SU-DHL-6 (cell line): ENCODE results near the gene HSPA8.

Experiments used
- H2AFZ ChIP-seq: fragments of 200-600 bp; sonication (generic); 2 replicates; pipeline ENCODE4 v1.6.1; 2014; ENCODE audit warnings: low read depth, mild to moderate bottlenecking, moderate library complexity, mixed read lengths, antibody characterized with exemption, low read length; ENCODE audit not compliant: severe bottlenecking
- H3F3A ChIP-seq: fragments of 200-600 bp; shearing (Covaris generic); 2 replicates; pipeline ENCODE4 v1.6.0; 2016; ENCODE audit warnings: antibody characterized with exemption, mild to moderate bottlenecking; ENCODE audit not compliant: insufficient read depth
- H3K27ac ChIP-seq: fragments of 200-600 bp; sonication (generic); 2 replicates; pipeline ENCODE4 v1.5.1; 2016; ENCODE audit warnings: low read depth, mild to moderate bottlenecking, low read length, moderate library complexity, mixed read lengths
- H3K27me3 ChIP-seq: fragments of 200-600 bp; sonication (generic), shearing (Covaris generic); 2 replicates; pipeline ENCODE4 v1.6.0; 2014; ENCODE audit warnings: mild to moderate bottlenecking, low read length
- H3K36me3 ChIP-seq: fragments of 200-600 bp; sonication (generic); 2 replicates; pipeline ENCODE4 v1.6.1; 2014; ENCODE audit warnings: mild to moderate bottlenecking, low read length, mixed read lengths
- H3K4me2 ChIP-seq: fragments of 300-600, 200-600 bp; shearing (Covaris generic), sonication (generic); 2 replicates; pipeline ENCODE4 v1.6.0; 2014; ENCODE audit warnings: low read length, low read depth, mild to moderate bottlenecking; ENCODE audit not compliant: poor library complexity, severe bottlenecking
- H3K4me3 ChIP-seq: fragments of 200-600 bp; sonication (generic); 2 replicates; pipeline ENCODE4 v1.5.1; 2014; ENCODE audit warnings: antibody characterized with exemption, low read length, mild to moderate bottlenecking, mixed read lengths; ENCODE audit not compliant: insufficient read depth, poor library complexity, severe bottlenecking
- H3K79me2 ChIP-seq: fragments of 200-600 bp; sonication (generic); 2 replicates; pipeline ENCODE4 v1.6.1; 2014; ENCODE audit warnings: mild to moderate bottlenecking, low read length, moderate library complexity; ENCODE audit not compliant: insufficient read depth
- H3K9ac ChIP-seq: fragments of 200-600 bp; sonication (generic); 2 replicates; pipeline ENCODE4 v1.7.0; 2014; ENCODE audit warnings: mild to moderate bottlenecking, low read length
- H3K9me2 ChIP-seq: fragments of 200-600 bp; sonication (generic); replicated peaks from 2 replicates; pipeline ENCODE4 v1.6.1; 2014; ENCODE audit warnings: low read length; ENCODE audit not compliant: insufficient read depth
- H3K9me3 ChIP-seq: fragments of 200-600 bp; sonication (generic); 2 replicates; pipeline ENCODE4 v1.6.1; 2014; ENCODE audit warnings: low read length, mixed read lengths; ENCODE audit not compliant: insufficient read depth
- H4K20me1 ChIP-seq: fragments of 200-600 bp; sonication (generic); 2 replicates; pipeline ENCODE4 v1.6.1; 2014; ENCODE audit warnings: low read depth, mild to moderate bottlenecking, antibody characterized with exemption, low read length, moderate library complexity, mixed read lengths
- CTCF ChIP-seq: fragments of 200-600 bp; sonication (generic); IDR thresholded peaks from one replicate; pipeline ENCODE4 v1.5.1; 2017; ENCODE audit warnings: antibody characterized with exemption, mild to moderate bottlenecking, low read length, moderate library complexity; ENCODE audit not compliant: insufficient read depth, poor library complexity, severe bottlenecking
- EZH2phosphoT487 ChIP-seq: fragments of 200-600 bp; sonication (generic), shearing (Covaris generic); conservative IDR thresholded peaks from 2 replicates; pipeline ENCODE4 v1.6.1; 2018; ENCODE audit warnings: mild to moderate bottlenecking, antibody characterized with exemption, low read length, moderate library complexity, mixed read lengths

HSPA8 gene

GRCh38 chr11:123046473-123047259 is 15.3 kb downstream of the HSPA8 start:
- H3K27ac ChIP-seq: no peak overlapping the region
- H3K27me3 ChIP-seq: no peaks in the 10 kb centered on the region
- H3K9ac ChIP-seq: no peak overlapping the region
- no peaks in the 10 kb centered on the region for H3K9me2 ChIP-seq
- H3F3A ChIP-seq: no peaks in the 10 kb centered on the region
- no peak overlapping the region for H3K4me2 ChIP-seq
- TF ChIP-seq CTCF (no peak), EZH2phosphoT487 (no peak)
- no peaks in the 10 kb centered on the region for H3K9me3 ChIP-seq
- H4K20me1 ChIP-seq: no peaks in the 10 kb centered on the region
- no peak overlapping the region for H3K4me3 ChIP-seq
- H2AFZ ChIP-seq: no peak overlapping the region
- H3K36me3 ChIP-seq: no peaks in the 10 kb centered on the region
- no peaks in the 10 kb centered on the region for H3K79me2 ChIP-seq

- no peak for TF ChIP-seq CTCF
- TF ChIP-seq EZH2phosphoT487: no peak
- no peaks in the 10 kb centered on the region for H3K9me3 ChIP-seq
- H3K9ac ChIP-seq: no peak overlapping the region
- H3K4me2 ChIP-seq: no peak overlapping the region
- H3K79me2 ChIP-seq: no peaks in the 10 kb centered on the region
- no peaks in the 10 kb centered on the region for H3K9me2 ChIP-seq
- no peak overlapping the region for H3K27ac ChIP-seq
- H4K20me1 ChIP-seq: no peaks in the 10 kb centered on the region
- no peaks in the 10 kb centered on the region for H3K27me3 ChIP-seq
- no peak overlapping the region for H3K4me3 ChIP-seq
- H3F3A ChIP-seq: no peaks in the 10 kb centered on the region
- H3K36me3 ChIP-seq: no peaks in the 10 kb centered on the region
- no peak overlapping the region for H2AFZ ChIP-seq
Observed at GRCh38 chr11:123045101-123045500, 16.8 kb downstream of the HSPA8 start.

GRCh38 chr11:123041185-123041584 is 20.8 kb downstream of the HSPA8 start:
- Histone ChIP-seq H3K4me2 (no peak overlapping the region), H3K27me3 (no peaks in the 10 kb centered on the region), H3K36me3 (no peaks in the 10 kb centered on the region), H3K27ac (no peak overlapping the region), H3K9me2 (no peaks in the 10 kb centered on the region), H3F3A (no peaks in the 10 kb centered on the region), H4K20me1 (no peaks in the 10 kb centered on the region), H3K9me3 (no peaks in the 10 kb centered on the region), H3K4me3 (no peak overlapping the region), H3K9ac (no peak overlapping the region), H2AFZ (no peak overlapping the region), H3K79me2 (no peaks in the 10 kb centered on the region)
- no peak for TF ChIP-seq EZH2phosphoT487
- no peak for TF ChIP-seq CTCF
